Stimulated activated naive CD8-positive, alpha-beta T cell treated with anti-CD3 and anti-CD28 coated beads, Interleukin-15, Interleukin-2, amounts not matched to agents 100 ng/mL and 50 ng/mL, for 24 hours (primary cell): ENCODE data around the gene TUT1.
A peak's percentile ranks its signal among the peaks of the same experiment; 100 is the strongest.
"Not testable (repeated sequence)": the region's sequence is repeated elsewhere in the genome, so short reads cannot be mapped to it uniquely, and the experiment has no call there.

Experiments
- H3K27ac Mint-ChIP-seq: one replicate; pipeline ENCODE4 v1.8.0; 2021; ENCODE audit warnings: mild to moderate bottlenecking, mixed read lengths
- H3K27me3 Mint-ChIP-seq: one replicate; pipeline ENCODE4 v1.8.0; 2021; ENCODE audit warnings: mixed read lengths
- H3K36me3 Mint-ChIP-seq: one replicate; pipeline ENCODE4 v1.8.0; 2021; ENCODE audit warnings: low read depth, mixed read lengths
- H3K4me1 Mint-ChIP-seq: one replicate; pipeline ENCODE4 v1.8.0; 2021; ENCODE audit warnings: low read depth, mixed read lengths
- H3K4me3 Mint-ChIP-seq: one replicate; pipeline ENCODE4 v1.8.0; 2021; ENCODE audit warnings: mild to moderate bottlenecking, mixed read lengths
- H3K9me3 Mint-ChIP-seq: one replicate; pipeline ENCODE4 v1.8.0; 2021; ENCODE audit warnings: mixed read lengths

Gene TUT1

GRCh38 chr11:62591448-62592145 is at the start of gene TUT1:
Gene TUT1 (minus strand): TSS chr11:62591523. CDS start chr11:62591485, 38 bp downstream.
- H3K36me3 Mint-ChIP-seq: peaks cover 57% of the 10 kb centered on the region
- no peaks in the 10 kb centered on the region for H3K27me3 Mint-ChIP-seq
- H3K4me1 Mint-ChIP-seq: peaks cover 56% of the 10 kb centered on the region
- no peaks in the 10 kb centered on the region for H3K9me3 Mint-ChIP-seq
- peak within 1 kb of the TSS; percentile 98 for H3K27ac Mint-ChIP-seq
- H3K4me3 Mint-ChIP-seq: peak within 1 kb of the TSS; percentile 96

DNA sequence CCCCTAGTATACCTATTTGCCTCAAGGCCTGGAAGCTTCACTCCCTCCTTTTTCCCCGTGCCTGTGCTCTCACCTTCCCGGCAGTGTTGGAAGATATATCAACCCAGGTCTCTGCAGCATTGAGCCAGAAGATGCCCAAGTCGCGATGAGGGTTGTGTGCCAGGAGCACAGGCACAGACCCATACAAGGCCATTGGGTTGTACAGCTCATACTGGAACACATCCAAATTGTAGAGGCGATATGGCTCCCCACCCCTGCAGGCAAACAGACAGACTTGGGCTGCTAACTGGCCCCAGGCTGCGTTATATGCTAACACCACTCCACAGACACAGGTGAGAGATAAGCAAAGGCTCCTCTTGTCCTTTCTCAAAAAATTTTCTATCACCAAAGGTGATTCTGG is 41.2 kb upstream of the TUT1 start:
- Mint-ChIP-seq H3K9me3 (no peaks in the 10 kb centered on the region), H3K27ac (no peak overlapping the region), H3K27me3 (no peaks in the 10 kb centered on the region), H3K4me1 (peaks cover 16% of the 10 kb centered on the region), H3K36me3 (peaks cover 81% of the 10 kb centered on the region), H3K4me3 (no peak overlapping the region)

- no peaks in the 10 kb centered on the region for H3K9me3 Mint-ChIP-seq
- peak overlapping the region; percentile 1 for H3K27ac Mint-ChIP-seq
- H3K4me1 Mint-ChIP-seq: no peaks in the 10 kb centered on the region
- no peaks in the 10 kb centered on the region for H3K27me3 Mint-ChIP-seq
- H3K4me3 Mint-ChIP-seq: no peak overlapping the region
- H3K36me3 Mint-ChIP-seq: peaks cover 72% of the 10 kb centered on the region
Measured at GRCh38 chr11:62627713-62628112, 36.4 kb upstream of the TUT1 start.

DNA sequence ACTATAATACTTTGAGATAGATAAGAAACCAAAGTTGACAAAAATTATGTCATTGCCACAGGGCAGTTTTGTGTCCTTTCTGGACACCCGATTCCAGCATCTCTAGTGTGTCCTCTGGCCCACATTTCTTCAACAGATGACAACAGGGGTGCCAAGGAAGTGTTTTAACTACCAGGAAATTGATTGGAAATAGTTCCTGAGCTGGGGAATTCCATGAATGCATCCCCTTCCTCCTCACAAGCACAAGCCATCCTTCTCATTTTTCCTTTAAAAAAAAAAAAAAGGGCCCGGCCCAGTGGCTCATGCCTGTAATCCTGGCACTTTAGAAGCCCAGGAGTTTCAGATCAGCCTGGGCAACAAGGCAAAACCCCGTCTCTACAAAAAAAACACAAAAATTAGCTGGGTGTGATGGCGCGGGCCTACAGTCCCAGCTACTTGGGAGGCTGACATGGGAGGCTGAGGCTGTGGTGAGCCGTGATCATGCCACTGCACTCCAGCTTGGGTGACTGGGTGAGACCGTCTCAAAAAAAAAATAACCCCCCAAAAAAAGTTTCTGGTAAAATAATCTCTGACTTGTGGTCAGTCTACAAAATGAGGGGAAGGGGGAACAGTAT is 31.3 kb upstream of the TUT1 start:
- Mint-ChIP-seq H3K4me1 (peaks cover 32% of the 10 kb centered on the region), H3K27ac (peak overlapping the region; percentile 90), H3K9me3 (no peaks in the 10 kb centered on the region)

GRCh38 chr11:62621567-62622470 is 30.5 kb upstream of the TUT1 start, which contains the start of gene B3GAT3:
Gene B3GAT3 (minus strand): TSS chr11:62621986. CDS start chr11:62621947, 39 bp downstream.
- Mint-ChIP-seq H3K36me3 (peaks cover 50% of the 10 kb centered on the region), H3K27ac (peak within 1 kb of the TSS; percentile 93), H3K4me1 (peaks cover 32% of the 10 kb centered on the region), H3K4me3 (peak within 1 kb of the TSS; percentile 93), H3K9me3 (no peaks in the 10 kb centered on the region), H3K27me3 (no peaks in the 10 kb centered on the region)

More for the DNA sequence above, 31.3 kb upstream of the TUT1 start:
- Mint-ChIP-seq H3K27me3 (no peaks in the 10 kb centered on the region), H3K4me3 (peak overlapping the region; percentile 78), H3K36me3 (peaks cover 55% of the 10 kb centered on the region)

DNA sequence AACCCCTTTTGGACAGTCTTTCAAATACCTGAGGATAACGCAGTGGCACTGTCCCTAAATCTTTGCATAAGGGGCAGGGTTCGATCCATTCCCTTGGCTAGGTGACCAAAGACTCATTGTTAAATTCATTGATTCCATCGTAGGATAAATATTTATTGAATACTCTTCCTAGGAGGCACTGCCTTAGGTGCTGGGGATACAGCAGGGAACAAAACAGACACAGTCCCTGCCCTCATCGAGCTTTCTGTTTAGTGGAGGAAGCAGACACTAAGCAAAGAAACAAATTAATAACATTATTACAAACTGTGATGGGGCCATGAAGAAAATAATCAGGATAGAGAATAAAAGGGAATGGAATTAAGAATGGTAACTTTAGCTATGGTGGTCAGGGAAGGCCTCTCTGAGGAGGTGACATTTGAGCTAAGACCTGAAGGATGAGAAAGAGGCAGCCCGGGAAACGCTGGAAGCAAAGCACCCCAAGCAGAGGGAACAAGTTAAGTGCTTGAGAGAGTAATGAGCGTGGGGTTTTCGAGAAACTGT is 29.8 kb upstream of the TUT1 start:
- peaks cover 47% of the 10 kb centered on the region for H3K36me3 Mint-ChIP-seq
- H3K27ac Mint-ChIP-seq: peak overlapping the region; percentile 93
- H3K4me3 Mint-ChIP-seq: peak overlapping the region; percentile 93
- no peaks in the 10 kb centered on the region for H3K9me3 Mint-ChIP-seq
- no peaks in the 10 kb centered on the region for H3K27me3 Mint-ChIP-seq
- H3K4me1 Mint-ChIP-seq: peaks cover 32% of the 10 kb centered on the region

DNA sequence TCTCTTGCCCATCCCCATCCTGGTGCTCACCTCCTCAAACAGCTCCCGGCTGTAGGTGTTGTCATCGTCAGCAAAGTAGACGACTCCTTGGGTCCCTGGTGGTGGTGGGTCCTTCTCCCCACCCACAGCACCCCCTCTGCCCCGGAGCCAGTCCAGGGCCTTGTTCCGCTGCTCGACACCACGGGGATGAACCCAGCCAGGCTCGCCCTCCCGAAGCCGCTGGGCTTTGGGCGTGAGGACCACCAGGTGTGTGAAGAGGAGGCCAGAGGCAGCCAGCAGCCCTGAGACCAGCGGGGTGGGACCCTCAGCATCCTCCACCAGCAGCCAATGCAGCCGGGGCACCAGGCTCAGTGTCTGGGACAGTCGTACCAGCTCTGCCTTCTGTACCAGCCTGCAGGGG is 25.6 kb upstream of the TUT1 start:
- Mint-ChIP-seq H3K4me1 (peaks cover 42% of the 10 kb centered on the region), H3K36me3 (peaks cover 28% of the 10 kb centered on the region)
- H3K9me3 Mint-ChIP-seq, H3K27me3 Mint-ChIP-seq, H3K4me3 Mint-ChIP-seq, H3K27ac Mint-ChIP-seq: not testable (repeated sequence)

- H3K4me1 Mint-ChIP-seq: peaks cover 44% of the 10 kb centered on the region
- no peak overlapping the region for H3K4me3 Mint-ChIP-seq
- H3K36me3 Mint-ChIP-seq: peaks cover 21% of the 10 kb centered on the region
- H3K27ac Mint-ChIP-seq: no peak overlapping the region
- no peaks in the 10 kb centered on the region for H3K9me3 Mint-ChIP-seq
- no peaks in the 10 kb centered on the region for H3K27me3 Mint-ChIP-seq
Measured at GRCh38 chr11:62615521-62615920, 24.2 kb upstream of the TUT1 start.

GRCh38 chr11:62614275-62614674 is 23.0 kb upstream of the TUT1 start:
- no peaks in the 10 kb centered on the region for H3K9me3 Mint-ChIP-seq
- H3K36me3 Mint-ChIP-seq: peaks cover 28% of the 10 kb centered on the region
- no peaks in the 10 kb centered on the region for H3K27me3 Mint-ChIP-seq
- peaks cover 43% of the 10 kb centered on the region for H3K4me1 Mint-ChIP-seq
- H3K27ac Mint-ChIP-seq: peak overlapping the region; percentile 88
- no peak overlapping the region for H3K4me3 Mint-ChIP-seq

DNA sequence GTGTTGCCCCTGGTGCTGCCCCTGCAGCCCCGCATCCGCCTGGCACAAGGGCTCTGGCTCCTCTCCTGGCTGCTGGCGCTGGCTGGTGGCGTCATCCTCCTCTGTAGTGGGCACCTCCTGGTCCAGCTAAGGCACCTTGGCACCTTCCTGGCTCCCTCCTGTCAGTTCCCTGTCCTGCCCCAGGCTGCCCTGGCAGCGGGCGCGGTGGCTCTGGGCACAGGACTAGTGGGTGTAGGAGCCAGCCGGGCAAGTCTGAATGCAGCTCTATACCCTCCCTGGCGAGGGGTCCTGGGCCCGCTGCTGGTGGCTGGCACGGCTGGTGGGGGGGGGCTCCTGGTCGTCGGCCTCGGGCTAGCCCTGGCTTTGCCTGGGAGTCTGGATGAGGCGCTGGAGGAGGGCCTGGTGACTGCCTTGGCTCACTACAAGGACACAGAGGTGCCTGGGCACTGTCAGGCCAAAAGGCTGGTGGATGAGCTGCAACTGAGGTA is 22.0 kb upstream of the TUT1 start:
- H3K4me1 Mint-ChIP-seq: peaks cover 45% of the 10 kb centered on the region
- no peaks in the 10 kb centered on the region for H3K9me3 Mint-ChIP-seq
- no peak overlapping the region for H3K4me3 Mint-ChIP-seq
- no peaks in the 10 kb centered on the region for H3K27me3 Mint-ChIP-seq
- peaks cover 28% of the 10 kb centered on the region for H3K36me3 Mint-ChIP-seq
- H3K27ac Mint-ChIP-seq: peak overlapping the region; percentile 88

DNA sequence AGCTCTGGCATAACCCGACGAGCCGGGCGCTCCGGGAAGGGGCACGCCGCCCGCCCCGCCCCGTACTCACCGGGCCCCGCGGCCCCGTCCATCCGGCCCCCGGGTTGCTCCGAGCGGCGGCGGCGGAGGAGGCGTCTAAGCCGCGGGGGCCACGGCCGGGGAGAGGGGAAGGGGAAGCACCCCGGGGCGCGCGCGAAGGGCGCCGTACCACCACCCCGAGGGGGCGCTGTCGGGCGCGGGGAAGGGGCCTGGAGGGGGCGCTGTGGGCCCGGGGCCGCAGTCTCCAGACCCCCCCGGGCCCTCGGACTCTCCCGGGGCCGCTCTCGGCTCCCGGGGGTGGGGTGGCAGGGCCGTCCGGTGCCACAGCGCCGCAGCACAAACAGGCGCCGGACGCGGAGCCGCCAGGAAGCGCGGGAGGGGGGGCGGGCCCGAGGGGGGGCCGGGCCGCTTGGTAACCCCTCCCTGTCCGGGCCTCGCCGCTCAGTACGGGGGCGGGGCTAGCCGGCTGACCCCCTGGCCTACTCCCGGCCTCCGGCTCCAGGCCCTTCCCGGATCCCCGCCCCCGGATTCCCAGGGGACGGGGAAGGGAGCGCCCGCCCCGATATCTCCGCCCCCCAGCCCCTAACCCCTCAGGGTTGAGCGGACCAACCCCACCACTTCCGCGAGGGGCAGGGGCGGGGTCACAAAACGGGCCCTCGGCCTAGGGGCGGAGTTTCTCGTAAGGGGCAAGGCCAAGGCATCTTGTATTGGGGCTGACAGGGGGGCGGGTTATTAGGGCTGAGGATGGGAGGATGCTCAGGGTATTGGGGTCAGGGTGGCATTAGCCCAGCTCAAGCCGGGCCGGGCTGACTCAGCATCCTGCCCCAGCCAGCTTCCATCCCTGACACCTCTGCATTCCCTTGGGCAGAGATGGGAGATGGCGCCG is 21.3 kb upstream of the TUT1 start, which contains the start of the genes EML3 and ROM1:
Gene EML3, minus strand, starts transcription at position 410 of the 925 bp plus-strand sequence. Its CDS starts 318 bp downstream, at position 92.
Gene ROM1, plus strand, starts transcription at position 892 of the 925 bp plus-strand sequence. Its CDS starts 25 bp downstream, at position 917.
- peak within 1 kb of the TSS; percentile 100 for H3K27ac Mint-ChIP-seq
- peaks cover 52% of the 10 kb centered on the region for H3K4me1 Mint-ChIP-seq
- no peaks in the 10 kb centered on the region for H3K27me3 Mint-ChIP-seq
- peak within 1 kb of the TSS; percentile 95 for H3K4me3 Mint-ChIP-seq
- no peaks in the 10 kb centered on the region for H3K9me3 Mint-ChIP-seq
- H3K36me3 Mint-ChIP-seq: peaks cover 35% of the 10 kb centered on the region

DNA sequence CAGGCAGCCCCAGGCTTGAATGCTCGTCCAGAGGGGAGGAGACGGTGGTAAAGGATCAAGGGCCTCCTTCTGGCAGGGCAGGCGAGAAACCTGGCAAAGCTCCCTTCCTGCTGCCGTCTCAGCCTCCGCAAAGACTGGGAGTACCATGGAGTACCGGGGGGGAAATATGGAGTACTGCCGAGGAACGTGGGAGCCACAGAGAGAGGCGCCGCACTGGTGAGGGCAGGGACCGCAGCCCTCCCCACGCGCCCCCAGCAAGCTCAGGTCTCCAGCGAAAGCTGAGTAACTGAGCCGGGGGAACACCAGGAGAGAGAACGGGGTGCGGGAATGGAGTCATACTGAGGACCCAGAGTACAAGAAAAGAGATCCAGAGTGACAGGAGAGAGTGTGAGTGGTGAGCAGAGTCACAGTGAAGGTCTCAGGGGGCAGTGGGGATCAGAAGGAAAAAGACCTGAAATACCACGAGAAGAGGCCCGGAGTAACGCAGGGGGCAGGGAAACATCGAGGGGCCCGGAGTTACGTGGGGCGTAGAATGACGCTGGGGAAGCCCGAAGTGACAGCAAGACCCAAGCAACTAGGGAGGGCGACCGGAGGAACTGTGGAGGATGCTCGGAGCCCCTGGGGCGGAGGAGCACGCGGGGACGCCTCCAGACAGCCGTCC is 20.5 kb upstream of the TUT1 start:
- Mint-ChIP-seq H3K4me1 (peaks cover 53% of the 10 kb centered on the region), H3K27ac (peak overlapping the region; percentile 100), H3K36me3 (peaks cover 41% of the 10 kb centered on the region), H3K27me3 (no peaks in the 10 kb centered on the region), H3K9me3 (no peaks in the 10 kb centered on the region), H3K4me3 (peak overlapping the region; percentile 95)
